Hepatocyte (in vitro differentiated cells): ENCODE measurements around the gene XXYLT1. TPM values are rescaled to one million over a fixed set of nuclear protein-coding genes. Genes with fewer than 3 reads are reported as not detected.

Experiments
- DNase-seq: peaks from one replicate; pipeline ENCODE4 v3.0.0-alpha.2; 2016; ENCODE audit warnings: low spot score
- H2AFZ ChIP-seq: fragments of 200-600 bp; sonication (generic); 2 replicates; pipeline ENCODE4 v1.6.0; 2016; ENCODE audit warnings: antibody characterized with exemption, mild to moderate bottlenecking
- H3K27ac ChIP-seq: fragments of 200-600 bp; sonication (generic); 2 replicates; pipeline ENCODE4 v1.5.1; 2016; ENCODE audit warnings: mild to moderate bottlenecking
- H3K27me3 ChIP-seq: fragments of 200-600 bp; sonication (generic); 2 replicates; pipeline ENCODE4 v1.6.1; 2016
- H3K36me3 ChIP-seq: fragments of 200-600 bp; sonication (generic); replicated peaks from 2 replicates; pipeline ENCODE4 v1.5.1; 2016; ENCODE audit warnings: low read depth; ENCODE audit not compliant: insufficient read depth
- H3K4me1 ChIP-seq: fragments of 200-600 bp; sonication (generic); 2 replicates; pipeline ENCODE4 v1.5.1; 2016; ENCODE audit warnings: mild to moderate bottlenecking, moderate library complexity; ENCODE audit not compliant: insufficient read depth
- H3K4me2 ChIP-seq: fragments of 200-600 bp; sonication (generic); 2 replicates; pipeline ENCODE4 v1.6.0; 2016
- H3K4me3 ChIP-seq: fragments of 200-600 bp; sonication (generic); 2 replicates; pipeline ENCODE4 v1.5.1; 2016; ENCODE audit warnings: mild to moderate bottlenecking
- H3K79me2 ChIP-seq: fragments of 200-600 bp; sonication (generic); 2 replicates; pipeline ENCODE4 v1.6.0; 2017; ENCODE audit warnings: mild to moderate bottlenecking
- H3K9me2 ChIP-seq: fragments of 200-600 bp; sonication (generic); replicated peaks from 2 replicates; pipeline ENCODE4 v1.6.0; 2017; ENCODE audit warnings: mild to moderate bottlenecking; ENCODE audit not compliant: insufficient read depth
- H3K9me3 ChIP-seq: fragments of 200-600 bp; sonication (generic); 2 replicates; pipeline ENCODE4 v1.5.1; 2016; ENCODE audit warnings: low read depth, mild to moderate bottlenecking
- H4K20me1 ChIP-seq: fragments of 200-600 bp; sonication (generic); 2 replicates; pipeline ENCODE4 v1.6.0; 2016; ENCODE audit warnings: mild to moderate bottlenecking; ENCODE audit not compliant: insufficient read depth, poor library complexity, severe bottlenecking
- EZH2 ChIP-seq: fragments of 200-600 bp; sonication (generic); IDR thresholded peaks from 2 replicates; pipeline ENCODE4 v1.6.1; 2016; ENCODE audit warnings: antibody characterized with exemption, mild to moderate bottlenecking, borderline replicate concordance
- EZH2phosphoT487 ChIP-seq: fragments of 200-600 bp; sonication (generic); IDR thresholded peaks from one replicate; pipeline ENCODE4 v1.6.1; 2018; ENCODE audit warnings: antibody characterized with exemption, mild to moderate bottlenecking, low read depth, moderate library complexity; ENCODE audit not compliant: unreplicated experiment, severe bottlenecking
- WGBS: methylation state at CpG from one replicate; pipeline ENCODE4 v1.1.6; 2016; ENCODE audit warnings: low lambda C conversion rate; ENCODE audit errors: missing lambda C conversion rate; 5-methylcytosine and 5-hydroxymethylcytosine counted together
- polyA plus RNA-seq: library from polyadenylated mRNA; unstranded; fragments of >200 nt; fragmentation: Nextera tagmentation; extraction: Ambion mirVana; gene quantifications from 2 replicates; pipeline ENCODE4 v1.2.1, GENCODE V29; 2016
- total RNA-seq: library from RNA; depleted of rRNA; stranded (reverse); fragments of >200 nt; gene quantifications from 2 replicates; pipeline ENCODE4 v1.2.3, GENCODE V29; 2014
- TF ChIP-seq, protein P1 (sequence below): fragments of 200-600 bp; sonication (generic); IDR thresholded peaks from 2 replicates; pipeline ENCODE4 v1.5.1; 2016; ENCODE audit warnings: antibody characterized with exemption, mild to moderate bottlenecking; ENCODE audit not compliant: poor library complexity

The XXYLT1 gene
- total and polyA plus RNA-seq, 2 experiments from 2014 or later: 20.9 to 25.6 TPM

DNA sequence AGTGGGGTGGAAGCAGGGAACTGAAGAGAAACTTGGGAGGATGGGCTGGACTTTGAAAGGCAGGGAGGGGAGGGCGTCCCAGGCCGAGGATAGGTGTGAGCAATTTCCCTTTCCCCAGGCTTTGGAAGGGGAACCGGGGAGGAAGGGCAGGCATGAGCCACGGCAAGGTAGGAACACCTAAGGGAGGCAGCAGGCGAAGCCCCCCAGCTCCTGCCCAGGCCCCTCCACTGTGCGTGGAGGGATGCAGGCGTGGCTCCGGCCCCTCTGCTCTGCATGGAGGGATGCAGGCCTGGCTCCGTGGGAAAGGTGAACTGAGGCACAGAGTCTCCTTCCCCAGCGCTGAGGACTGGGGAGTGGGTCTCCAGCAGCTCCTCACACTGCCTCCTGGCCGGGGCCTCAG is 236.4 kb downstream of the XXYLT1 start:
- Histone ChIP-seq H3K9me3 (no peaks in the 10 kb centered on the region), H2AFZ (no peak overlapping the region), H3K27me3 (no peaks in the 10 kb centered on the region), H3K79me2 (no peaks in the 10 kb centered on the region), H3K27ac (peak overlapping the region; percentile 78), H3K4me1 (peaks cover 39% of the 10 kb centered on the region), H3K4me2 (no peak overlapping the region), H3K4me3 (no peak overlapping the region), H4K20me1 (no peaks in the 10 kb centered on the region), H3K9me2 (no peaks in the 10 kb centered on the region), H3K36me3 (no peaks in the 10 kb centered on the region)
- DNase-seq: no peak
- TF ChIP-seq, protein P1, sequence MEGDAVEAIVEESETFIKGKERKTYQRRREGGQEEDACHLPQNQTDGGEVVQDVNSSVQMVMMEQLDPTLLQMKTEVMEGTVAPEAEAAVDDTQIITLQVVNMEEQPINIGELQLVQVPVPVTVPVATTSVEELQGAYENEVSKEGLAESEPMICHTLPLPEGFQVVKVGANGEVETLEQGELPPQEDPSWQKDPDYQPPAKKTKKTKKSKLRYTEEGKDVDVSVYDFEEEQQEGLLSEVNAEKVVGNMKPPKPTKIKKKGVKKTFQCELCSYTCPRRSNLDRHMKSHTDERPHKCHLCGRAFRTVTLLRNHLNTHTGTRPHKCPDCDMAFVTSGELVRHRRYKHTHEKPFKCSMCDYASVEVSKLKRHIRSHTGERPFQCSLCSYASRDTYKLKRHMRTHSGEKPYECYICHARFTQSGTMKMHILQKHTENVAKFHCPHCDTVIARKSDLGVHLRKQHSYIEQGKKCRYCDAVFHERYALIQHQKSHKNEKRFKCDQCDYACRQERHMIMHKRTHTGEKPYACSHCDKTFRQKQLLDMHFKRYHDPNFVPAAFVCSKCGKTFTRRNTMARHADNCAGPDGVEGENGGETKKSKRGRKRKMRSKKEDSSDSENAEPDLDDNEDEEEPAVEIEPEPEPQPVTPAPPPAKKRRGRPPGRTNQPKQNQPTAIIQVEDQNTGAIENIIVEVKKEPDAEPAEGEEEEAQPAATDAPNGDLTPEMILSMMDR: no peak
- no peak for TF ChIP-seq EZH2phosphoT487
- TF ChIP-seq EZH2: no peak
- WGBS: 91% methylated on average over 11 of the region's 11 CpGs

DNA sequence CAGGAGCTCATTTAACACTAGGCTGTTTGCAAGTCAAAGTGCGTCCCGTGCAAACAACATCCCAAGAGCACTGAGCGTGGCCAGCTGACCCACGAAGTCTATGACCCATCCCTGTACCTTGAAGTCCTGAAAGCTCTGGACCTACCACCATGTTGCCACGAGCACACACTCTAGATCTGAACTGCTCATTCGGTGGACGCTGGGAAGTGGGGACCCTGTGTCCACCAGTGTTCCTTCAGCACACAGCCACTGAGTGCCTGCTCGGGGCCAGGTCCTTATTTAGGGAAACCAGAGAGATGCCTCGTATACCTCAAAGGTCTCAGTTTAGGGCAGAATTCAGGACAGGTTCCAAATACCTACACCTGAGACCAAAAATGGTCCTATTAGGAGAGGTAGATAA is 236.9 kb downstream of the XXYLT1 start:
- H3K4me3 ChIP-seq: no peak overlapping the region
- no peaks in the 10 kb centered on the region for H4K20me1 ChIP-seq
- no peaks in the 10 kb centered on the region for H3K27me3 ChIP-seq
- no peak for TF ChIP-seq EZH2phosphoT487
- TF ChIP-seq, protein P1: no peak
- TF ChIP-seq EZH2: no peak
- no peaks in the 10 kb centered on the region for H3K9me3 ChIP-seq
- H3K36me3 ChIP-seq: no peaks in the 10 kb centered on the region
- 75% methylated on average over 9 of the region's 9 CpGs for WGBS
- peaks cover 39% of the 10 kb centered on the region for H3K4me1 ChIP-seq
- H3K27ac ChIP-seq: peak overlapping the region; percentile 78
- H2AFZ ChIP-seq: no peak overlapping the region
- no peak overlapping the region for H3K4me2 ChIP-seq
- no peaks in the 10 kb centered on the region for H3K79me2 ChIP-seq
- H3K9me2 ChIP-seq: no peaks in the 10 kb centered on the region
- DNase-seq: no peak

DNA sequence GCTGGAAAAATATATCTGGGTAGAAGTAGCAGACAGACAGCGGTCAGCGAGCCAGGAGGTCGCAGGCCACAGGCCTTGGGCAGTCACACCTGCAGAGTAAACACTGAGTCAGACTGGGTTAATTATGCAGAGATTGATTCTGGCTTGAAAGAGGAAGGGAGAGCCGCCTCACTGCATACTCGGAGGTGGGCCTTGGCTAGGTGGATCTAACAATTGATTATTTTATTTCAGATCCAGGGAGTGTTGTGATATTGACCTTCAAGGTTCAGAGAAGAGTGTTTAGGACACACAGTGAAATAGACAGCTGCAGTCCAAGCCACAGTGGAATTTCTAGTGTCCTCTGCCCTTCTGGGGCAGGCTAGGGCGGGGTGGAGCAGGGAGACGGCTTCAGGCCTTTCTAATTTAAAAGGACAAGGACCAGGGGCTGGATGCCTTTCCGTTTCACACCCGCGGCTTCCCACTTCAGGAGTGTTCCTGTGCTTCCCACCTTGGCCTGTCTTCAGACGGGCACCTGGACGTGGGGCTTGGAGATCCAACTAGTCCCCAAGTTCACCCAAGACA is 237.3 kb downstream of the XXYLT1 start:
- peak; percentile 54 for DNase-seq
- H3K27ac ChIP-seq: peak overlapping the region; percentile 78

More for the DNA sequence above, 237.3 kb downstream of the XXYLT1 start:
- Histone ChIP-seq H3K79me2 (no peaks in the 10 kb centered on the region), H3K9me3 (no peaks in the 10 kb centered on the region), H3K4me2 (no peak overlapping the region), H4K20me1 (no peaks in the 10 kb centered on the region), H3K9me2 (no peaks in the 10 kb centered on the region), H2AFZ (no peak overlapping the region), H3K4me3 (no peak overlapping the region), H3K4me1 (peaks cover 39% of the 10 kb centered on the region), H3K27me3 (no peaks in the 10 kb centered on the region), H3K36me3 (no peaks in the 10 kb centered on the region)
- TF ChIP-seq, protein P1: no peak
- TF ChIP-seq EZH2 (no peak), EZH2phosphoT487 (no peak)
- 53% methylated on average over 12 of the region's 12 CpGs for WGBS
